DMS 273 (cell line): ENCODE measurements around the gene GGA2.
"Not testable (repeated sequence)": the region's sequence is repeated elsewhere in the genome, so short reads cannot be mapped to it uniquely, and the experiment has no call there.

Experiments
- DNase-seq: peaks from one replicate; lab custom pipeline; 2025; ENCODE audit not compliant: unreplicated experiment; lab: John Stamatoyannopoulos, UW

The GGA2 gene

GRCh38 chr16:23510164-23510914 lies at the start of gene GGA2:
Gene GGA2 (minus strand): TSS chr16:23510494. CDS start chr16:23510411, 83 bp downstream.
- DNase-seq: peak; percentile 90

- DNase-seq: no peak
Observed at GRCh38 chr16:23557779-23558702, 47.7 kb upstream of the GGA2 start.

GRCh38 chr16:23556881-23557778 lies 46.8 kb upstream of the GGA2 start, which contains the start of the genes EARS2 and UBFD1:
Gene EARS2 (minus strand): TSS chr16:23557350. CDS start chr16:23557343, 7 bp downstream.
Gene UBFD1 (plus strand): TSS chr16:23557727. CDS start chr16:23557743, 16 bp downstream.
- DNase-seq: peak; percentile 99

GRCh38 chr16:23554536-23554935 lies 44.2 kb upstream of the GGA2 start:
- no peak for DNase-seq

GRCh38 chr16:23552161-23552560 lies 41.9 kb upstream of the GGA2 start:
- DNase-seq: no peak

- no peak for DNase-seq
Observed at GRCh38 chr16:23549938-23550337, 39.6 kb upstream of the GGA2 start.

- DNase-seq: no peak
Observed at GRCh38 chr16:23544436-23544835, 34.1 kb upstream of the GGA2 start.

- not testable (repeated sequence) for DNase-seq
Observed at GRCh38 chr16:23540817-23541178, 30.5 kb upstream of the GGA2 start.

GRCh38 chr16:23539984-23540816 lies 29.9 kb upstream of the GGA2 start:
- no peak for DNase-seq

- no peak for DNase-seq
Observed at GRCh38 chr16:23538919-23539278, 28.6 kb upstream of the GGA2 start.

GRCh38 chr16:23537390-23537789 lies 27.1 kb upstream of the GGA2 start:
- no peak for DNase-seq

GRCh38 chr16:23535901-23536300 lies 25.6 kb upstream of the GGA2 start:
- DNase-seq: no peak

GRCh38 chr16:23534868-23535860 lies 24.9 kb upstream of the GGA2 start:
- DNase-seq: no peak

GRCh38 chr16:23532448-23532847 lies 22.2 kb upstream of the GGA2 start:
- no peak for DNase-seq

- no peak for DNase-seq
Observed at GRCh38 chr16:23530062-23530461, 19.8 kb upstream of the GGA2 start.

GRCh38 chr16:23528644-23529310 lies 18.5 kb upstream of the GGA2 start:
- no peak for DNase-seq

GRCh38 chr16:23527961-23528643 lies 17.8 kb upstream of the GGA2 start:
- DNase-seq: no peak

- DNase-seq: no peak
Observed at GRCh38 chr16:23524886-23525285, 14.6 kb upstream of the GGA2 start.
